HepG2 (cell line): ENCODE measurements around the gene U2AF1. TPM values are rescaled to one million over a fixed set of nuclear protein-coding genes. Genes with fewer than 3 reads are reported as not detected.
A peak's percentile ranks its signal among the peaks of the same experiment; 100 is the strongest.
"Not testable (repeated sequence)": the region's sequence is repeated elsewhere in the genome, so short reads cannot be mapped to it uniquely, and the experiment has no call there.

Experiments
- ATAC-seq: fragments of 200-7000 bp; cut with Tn5 transposase; 3 replicates; pipeline ENCODE4 v1.9.1; 2020; ENCODE audit warnings: mild to moderate bottlenecking, moderate library complexity
- BruUV-seq: library from RNA; stranded (reverse); fragments of 400-500 nt; replicated peaks from 2 replicates; lab custom pipeline; 2021; lab: Mats Ljungman, UMichigan
- CTCF ChIA-PET: fragments of 300-600 bp; formaldehyde crosslinking; extraction: SDS; loops from one replicate; lab custom pipeline; 2021; ENCODE audit warnings: low total read pairs, inconsistent platforms, low intra/inter-chr PET ratio; lab: Yijun Ruan, JAX
- POLR2A ChIA-PET: fragments of 350-600 bp; sonication (Branson Sonifier 250); formaldehyde crosslinking; loops from one replicate; lab custom pipeline; 2020; ENCODE audit warnings: antibody characterized with exemption, inconsistent platforms; lab: Yijun Ruan, JAX
- DNase-seq: peaks from one replicate; pipeline ENCODE4 v3.0.0-alpha.2; 2015; ENCODE audit warnings: low spot score
- FAIRE-seq: peaks from 3 replicates; lab custom pipeline; 2011; peaks lifted over from hg19 to GRCh38; lab: Jason Lieb, UNC
- H2AFZ ChIP-seq: one replicate; pipeline ENCODE4 v1.6.1; 2011; ENCODE audit warnings: low read length, inconsistent platforms
- H3K27ac ChIP-seq: fragments of 300-600 bp; 3 replicates; pipeline ENCODE4 v1.8.0; 2011; ENCODE audit warnings: mixed run types, mild to moderate bottlenecking, mixed read lengths, low read length, inconsistent platforms; ENCODE audit not compliant: insufficient read depth; ENCODE audit errors: extremely low read length
- H3K27me3 ChIP-seq, 2 experiments: fragments of 200-600 bp in 1 of 2; 2 replicates in 1 of 2; 3 replicates in 1 of 2; pipeline versions ENCODE4 v1.6.0 to v1.8.0; 2011; ENCODE audit warnings: low read length in 2 of 2, mild to moderate bottlenecking in 2 of 2, moderate library complexity in 2 of 2, inconsistent platforms in 1 of 2; ENCODE audit not compliant: insufficient read depth in 2 of 2, control insufficient read depth in 1 of 2
- H3K36me3 ChIP-seq, 2 experiments: fragments of 200-600 bp in 1 of 2; replicated peaks in 1 of 2; 2 replicates in 1 of 2; 3 replicates in 1 of 2; pipeline versions ENCODE4 v1.5.1 to v1.8.0; 2011; ENCODE audit warnings: low read length in 2 of 2, inconsistent platforms in 1 of 2; ENCODE audit not compliant: insufficient read depth in 2 of 2, control insufficient read depth in 1 of 2
- H3K4me1 ChIP-seq: 2 replicates; pipeline ENCODE4 v1.5.1; 2012; ENCODE audit warnings: low read length, inconsistent platforms; ENCODE audit not compliant: insufficient read depth
- H3K4me2 ChIP-seq: 2 replicates; pipeline ENCODE4 v1.6.0; 2011; ENCODE audit warnings: low read depth, low read length, inconsistent platforms
- H3K4me3 ChIP-seq, 3 experiments: fragments of 200-600 bp in 1 of 3; sonication (generic), shearing (Covaris generic) in 1 of 3; replicated peaks in 1 of 3; 2 replicates each; pipeline ENCODE4 v1.5.1; 2011 to 2016; ENCODE audit warnings: low read length in 3 of 3, inconsistent platforms in 2 of 3, low read depth in 2 of 3, mild to moderate bottlenecking in 2 of 3, control low read depth in 1 of 3, mixed read lengths in 1 of 3; ENCODE audit not compliant: insufficient read depth in 1 of 3
- H3K79me2 ChIP-seq: one replicate; pipeline ENCODE4 v1.6.1; 2011; ENCODE audit warnings: low read length, inconsistent platforms; ENCODE audit not compliant: insufficient read depth
- H3K9ac ChIP-seq: 2 replicates; pipeline ENCODE4 v1.6.0; 2011; ENCODE audit warnings: mild to moderate bottlenecking, low read depth, low read length, inconsistent platforms; ENCODE audit not compliant: insufficient read depth
- H3K9me3 ChIP-seq: 2 replicates; pipeline ENCODE4 v1.5.1; 2012; ENCODE audit warnings: mild to moderate bottlenecking, low read length
- H4K20me1 ChIP-seq: 2 replicates; pipeline ENCODE4 v1.6.0; 2011; ENCODE audit warnings: inconsistent platforms, mild to moderate bottlenecking, low read length, moderate library complexity; ENCODE audit not compliant: insufficient read depth
- WGBS: methylation state at CpG from one replicate; pipeline ENCODE4 v1.1.6; 2017; ENCODE audit warnings: low lambda C conversion rate; 5-methylcytosine and 5-hydroxymethylcytosine counted together
- in situ Hi-C: cut with HindIII; loops from 2 replicates; pipeline ENCODE4 v1.10.0; 2017; ENCODE audit warnings: low pct_unique_long_range_greater_than_20kb; ENCODE audit not compliant: extremely low pct_ligation_motif_present
- intact Hi-C: fragments of 100-400 bp; cut with micrococcal nuclease; formaldehyde crosslinking; loops from one replicate; pipeline ENCODE4 v1.10.0; 2022; ENCODE audit not compliant: unreplicated experiment
- polyA plus RNA-seq, 8 experiments: library from polyadenylated mRNA; depleted of rRNA in 3 of 8; stranded (reverse) in 7 of 8; unstranded in 1 of 8; fragments of >200 nt; fragmentation: Illumina TruSeq in 4 of 8; extraction: Trizol in 4 of 8; gene quantifications; 2 replicates each; pipeline versions ENCODE4 v1.2.1 to v1.2.3, GENCODE V29; 2011 to 2016; ENCODE audit warnings: low read depth in 4 of 8, missing spikeins in 1 of 8, mixed read lengths in 1 of 8; ENCODE audit not compliant: insufficient read depth in 1 of 8
- total RNA-seq, 5 experiments: library from RNA; depleted of rRNA; stranded (reverse); fragments of >200 nt; fragmentation: Illumina TruSeq; extraction: Trizol; gene quantifications; 2 replicates each; pipeline ENCODE4 v1.2.3, GENCODE V29; 2016; ENCODE audit warnings: low read depth in 1 of 5

Gene U2AF1
- total and polyA plus RNA-seq, 2 of the 13 experiments (the other 11 are each of a cell fraction or from before 2014, with no cell fraction given): 21.2 to 26.8 TPM

DNA sequence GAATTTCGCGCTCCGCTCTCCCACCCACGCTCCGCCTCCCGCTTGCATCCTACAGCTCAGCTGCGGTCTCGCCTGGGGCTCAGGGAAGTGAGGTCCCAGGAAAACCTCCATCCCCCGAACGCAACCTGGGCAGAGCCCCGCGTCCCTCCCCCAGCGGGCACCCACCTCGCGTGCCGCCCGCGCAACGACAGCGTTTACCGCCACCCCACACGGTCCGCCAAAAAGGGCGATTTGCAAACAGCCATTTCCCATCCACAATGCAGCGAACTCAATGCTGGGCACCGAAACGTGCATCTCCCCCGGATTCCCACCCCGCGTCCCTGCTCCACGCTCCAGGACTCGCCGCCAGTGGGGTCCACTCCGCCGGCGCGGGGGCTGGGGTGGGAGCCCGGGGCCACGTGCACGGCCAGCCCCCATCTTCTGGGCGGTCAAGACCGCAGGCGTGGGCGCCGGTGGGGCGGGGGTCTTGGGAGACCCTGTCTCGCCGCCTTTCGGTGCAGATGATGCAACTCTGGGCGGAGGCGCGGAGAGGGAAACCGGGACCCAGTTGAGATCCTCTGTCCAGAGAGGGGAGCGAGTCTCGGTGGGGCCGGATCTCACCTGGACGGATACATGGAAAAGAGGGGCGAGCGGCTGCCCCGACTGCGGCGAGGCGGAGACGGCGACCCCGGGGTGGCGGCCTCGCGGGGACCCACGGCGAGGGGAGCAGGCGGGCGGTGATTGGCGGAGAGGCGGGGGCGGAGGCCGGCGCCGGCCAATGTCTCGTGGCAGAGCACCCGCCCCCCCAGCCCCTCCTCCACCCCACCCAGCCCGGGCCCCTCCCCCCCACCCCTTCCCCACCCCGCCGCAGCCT, 32.0 kb downstream of the U2AF1 start, which contains the start of gene CBS:
TSS of gene CBS (minus strand) at position 666 of the 853 bp plus-strand sequence. CDS start 3,642 bp downstream, outside the sequence.
- CTCF ChIA-PET, FAIRE-seq, H3K36me3 ChIP-seq, H4K20me1 ChIP-seq, DNase-seq, H3K27me3 ChIP-seq, H3K4me1 ChIP-seq, POLR2A ChIA-PET, BruUV-seq, H3K9ac ChIP-seq, intact Hi-C loops, H3K79me2 ChIP-seq, H2AFZ ChIP-seq, H3K4me3 ChIP-seq, in situ Hi-C loops, H3K4me2 ChIP-seq, H3K27ac ChIP-seq, H3K9me3 ChIP-seq: not testable (repeated sequence)
- ATAC-seq: peak; percentile 48
- WGBS: no CpG with 5 or more reads among the region's 84 CpGs

DNA sequence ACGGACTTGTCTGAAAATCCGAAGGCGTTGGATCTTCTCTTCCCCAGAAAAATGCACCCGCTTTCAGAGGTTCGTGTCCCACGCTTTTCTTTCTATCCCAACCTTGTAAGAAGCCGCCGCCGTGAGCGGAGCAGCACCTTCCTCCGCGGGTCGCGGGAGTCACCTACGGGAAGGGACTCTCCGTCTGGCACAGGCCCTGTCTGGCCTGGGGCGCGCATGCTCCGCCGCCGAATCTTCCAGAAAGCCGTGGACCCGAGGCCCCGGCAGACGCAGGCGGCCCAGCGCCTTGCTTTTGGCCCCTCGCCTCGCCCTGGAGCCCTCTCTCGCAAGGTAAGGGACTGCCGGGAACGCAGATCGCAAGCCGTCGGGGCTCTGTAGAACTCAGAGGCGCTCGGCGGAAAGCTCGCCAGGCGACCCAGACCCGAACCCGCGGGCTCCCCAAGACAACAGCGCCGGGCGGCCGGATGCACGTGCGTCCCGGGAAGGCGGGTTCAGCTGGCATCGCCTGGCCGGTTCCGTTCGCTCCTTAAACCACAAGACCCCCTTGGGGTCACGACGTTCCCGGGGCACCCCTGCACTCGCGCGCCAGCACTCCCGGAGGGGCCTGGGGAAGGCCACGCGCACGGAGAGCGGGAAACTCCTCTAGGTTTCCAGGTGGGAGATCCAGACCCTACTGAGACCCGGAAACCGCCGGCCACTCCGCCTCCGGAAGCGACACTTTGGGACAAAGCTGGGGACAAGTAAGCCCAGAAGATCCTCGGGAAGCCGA, 32.8 kb downstream of the U2AF1 start:
- H3K27ac ChIP-seq, H3K4me2 ChIP-seq, CTCF ChIA-PET, H3K4me1 ChIP-seq, H2AFZ ChIP-seq, H3K27me3 ChIP-seq, H3K36me3 ChIP-seq, ATAC-seq, H3K4me3 ChIP-seq, POLR2A ChIA-PET, H3K9me3 ChIP-seq, intact Hi-C loops, DNase-seq, H4K20me1 ChIP-seq, in situ Hi-C loops, H3K79me2 ChIP-seq, FAIRE-seq, H3K9ac ChIP-seq: not testable (repeated sequence)
- TSS peak; percentile 74 for BruUV-seq
- no CpG with 5 or more reads among the region's 74 CpGs for WGBS

DNA sequence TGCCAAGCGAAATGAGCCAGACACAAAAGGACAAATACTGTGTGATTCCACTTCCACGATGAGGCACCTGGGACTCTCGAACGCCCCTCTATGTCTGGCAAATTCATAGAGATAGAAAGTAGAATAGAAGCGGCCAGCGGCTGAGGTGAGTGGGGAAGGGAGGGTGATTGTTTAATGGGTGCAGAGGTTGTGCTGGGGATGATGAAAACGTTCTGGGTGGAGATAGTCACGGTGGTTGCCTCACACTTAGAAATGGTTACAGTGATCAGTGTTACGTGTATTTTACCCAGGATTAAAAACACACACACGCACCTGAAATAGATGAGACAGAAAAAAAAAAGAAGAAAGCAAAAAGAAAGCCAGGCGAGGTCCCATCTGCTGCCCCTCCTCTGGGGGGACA, 34.6 kb downstream of the U2AF1 start:
- H3K79me2 ChIP-seq, POLR2A ChIA-PET, ATAC-seq, H3K4me1 ChIP-seq, H3K27me3 ChIP-seq, H3K4me2 ChIP-seq, H3K9ac ChIP-seq, FAIRE-seq, H3K9me3 ChIP-seq, H3K4me3 ChIP-seq, intact Hi-C loops, DNase-seq, H2AFZ ChIP-seq, CTCF ChIA-PET, in situ Hi-C loops, H3K36me3 ChIP-seq, H3K27ac ChIP-seq, H4K20me1 ChIP-seq: not testable (repeated sequence)
- TSS peak; percentile 22 for BruUV-seq
- WGBS: no CpG with 5 or more reads among the region's 11 CpGs

DNA sequence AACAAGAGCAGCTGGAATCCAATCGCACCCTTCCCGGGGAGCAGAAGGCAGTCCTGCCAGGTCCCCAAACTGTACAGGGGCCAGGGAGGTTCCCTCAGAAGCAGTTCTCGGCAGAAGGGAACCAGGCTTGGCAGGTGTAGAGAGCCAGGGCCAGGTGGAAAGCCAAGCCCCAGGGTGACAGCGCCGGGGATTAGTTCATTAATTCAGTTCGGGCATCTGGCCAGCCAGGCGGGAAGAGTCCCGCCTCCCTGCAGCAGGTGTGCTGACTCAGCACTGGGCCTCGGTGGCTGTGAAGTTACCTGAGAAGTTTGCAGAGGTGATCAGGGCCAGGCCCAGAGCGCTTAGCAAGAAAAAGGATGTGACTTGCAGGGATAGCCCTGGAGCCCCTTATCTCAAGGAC, 37.7 kb downstream of the U2AF1 start:
- BruUV-seq, H3K36me3 ChIP-seq, FAIRE-seq, H2AFZ ChIP-seq, POLR2A ChIA-PET, H4K20me1 ChIP-seq, ATAC-seq, H3K9ac ChIP-seq, H3K27me3 ChIP-seq, H3K4me1 ChIP-seq, H3K27ac ChIP-seq, H3K4me2 ChIP-seq, H3K9me3 ChIP-seq, H3K79me2 ChIP-seq, CTCF ChIA-PET, in situ Hi-C loops, intact Hi-C loops, DNase-seq, H3K4me3 ChIP-seq: not testable (repeated sequence)
- no CpG with 5 or more reads among the region's 10 CpGs for WGBS
